Measurements from ENCODE around the gene MYH11.

DNA sequence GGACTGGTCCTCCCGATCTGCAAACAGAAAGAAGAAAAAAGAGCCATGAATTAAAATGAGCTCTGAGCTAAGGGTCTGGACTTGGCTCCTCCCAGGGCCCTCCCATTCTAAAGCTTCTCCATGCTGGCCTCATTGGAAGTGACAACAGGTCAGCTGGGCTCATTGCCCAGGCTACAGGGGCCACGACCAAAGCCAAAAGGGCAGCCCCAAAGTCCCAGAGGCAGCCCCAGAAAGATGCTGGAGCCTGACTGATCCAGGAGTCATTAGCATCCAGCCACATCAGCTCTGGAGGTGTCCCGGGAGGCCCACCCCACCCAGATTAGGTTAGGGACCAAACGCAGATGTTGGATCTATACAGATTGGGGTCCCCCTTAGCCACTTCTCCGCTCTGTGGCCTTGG, 58.2 kb downstream of the MYH11 start:
- TF ChIP-seq, protein P1, sequence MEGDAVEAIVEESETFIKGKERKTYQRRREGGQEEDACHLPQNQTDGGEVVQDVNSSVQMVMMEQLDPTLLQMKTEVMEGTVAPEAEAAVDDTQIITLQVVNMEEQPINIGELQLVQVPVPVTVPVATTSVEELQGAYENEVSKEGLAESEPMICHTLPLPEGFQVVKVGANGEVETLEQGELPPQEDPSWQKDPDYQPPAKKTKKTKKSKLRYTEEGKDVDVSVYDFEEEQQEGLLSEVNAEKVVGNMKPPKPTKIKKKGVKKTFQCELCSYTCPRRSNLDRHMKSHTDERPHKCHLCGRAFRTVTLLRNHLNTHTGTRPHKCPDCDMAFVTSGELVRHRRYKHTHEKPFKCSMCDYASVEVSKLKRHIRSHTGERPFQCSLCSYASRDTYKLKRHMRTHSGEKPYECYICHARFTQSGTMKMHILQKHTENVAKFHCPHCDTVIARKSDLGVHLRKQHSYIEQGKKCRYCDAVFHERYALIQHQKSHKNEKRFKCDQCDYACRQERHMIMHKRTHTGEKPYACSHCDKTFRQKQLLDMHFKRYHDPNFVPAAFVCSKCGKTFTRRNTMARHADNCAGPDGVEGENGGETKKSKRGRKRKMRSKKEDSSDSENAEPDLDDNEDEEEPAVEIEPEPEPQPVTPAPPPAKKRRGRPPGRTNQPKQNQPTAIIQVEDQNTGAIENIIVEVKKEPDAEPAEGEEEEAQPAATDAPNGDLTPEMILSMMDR (IDR thresholded peaks at IDR 0.05): no peak
- TF ChIP-seq POLR2A (IDR thresholded peaks at IDR 0.05): no peak

All from esophagus squamous epithelium (tissue), 4 donors.